Renal pelvis (tissue), 4 donors: ENCODE results near the gene MYLK3. TPM values are rescaled to one million over a fixed set of nuclear protein-coding genes. Genes with fewer than 3 reads are reported as not detected.

Source experiments
- DNase-seq: peaks from one replicate; pipeline ENCODE4 v3.0.0-alpha.2; 2013
- polyA plus RNA-seq, 3 donors: library from polyadenylated mRNA; unstranded; fragments of 120-200 nt; gene quantifications; one replicate each; pipeline ENCODE4 v1.2.1, GENCODE V29; 2013; ENCODE audit not compliant: insufficient read length in 3 of 3

MYLK3 gene
- polyA plus RNA-seq, 3 donors: 0.67 to 1.8 (median 1.0) TPM

DNA sequence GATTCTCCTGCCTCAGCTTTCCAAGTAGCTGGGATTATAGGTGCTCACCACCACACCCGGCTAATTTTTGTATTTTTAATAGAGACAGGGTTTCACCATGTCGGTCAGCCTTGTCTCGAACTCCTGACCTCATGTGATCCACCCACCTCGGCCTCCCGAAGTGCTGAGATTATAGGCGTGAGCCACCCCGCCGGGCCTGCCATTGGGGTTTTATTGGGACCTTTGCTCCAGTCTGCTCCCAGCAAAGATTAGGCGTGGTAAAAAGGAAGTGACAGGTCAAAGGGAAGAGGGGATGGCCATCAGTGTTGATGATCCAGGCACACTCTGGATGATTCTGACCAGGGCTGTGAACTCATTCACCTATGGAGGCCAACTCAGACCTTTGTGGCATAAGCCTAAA is 20.5 kb downstream of the MYLK3 start:
- DNase-seq: no peak

DNA sequence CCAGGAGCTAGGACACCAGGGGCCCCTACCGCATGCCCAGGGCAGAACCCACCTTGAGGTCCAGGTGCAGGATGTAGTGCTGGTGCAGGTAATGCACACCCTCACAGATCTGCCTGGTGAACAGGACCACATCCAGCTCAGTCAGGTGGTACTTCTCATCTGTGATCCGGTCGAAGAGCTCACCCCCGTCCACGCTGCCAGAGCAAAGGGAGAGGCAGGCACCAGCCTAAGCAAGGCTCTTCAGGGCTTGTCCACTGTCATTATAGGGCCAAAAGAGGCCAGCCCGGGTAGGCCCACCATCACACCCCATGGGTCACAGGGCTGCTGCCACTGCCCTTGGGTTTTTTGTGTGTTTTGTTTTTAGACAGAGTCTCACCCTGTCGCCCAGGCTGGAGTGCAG is 21.0 kb downstream of the MYLK3 start:
- no peak for DNase-seq

DNA sequence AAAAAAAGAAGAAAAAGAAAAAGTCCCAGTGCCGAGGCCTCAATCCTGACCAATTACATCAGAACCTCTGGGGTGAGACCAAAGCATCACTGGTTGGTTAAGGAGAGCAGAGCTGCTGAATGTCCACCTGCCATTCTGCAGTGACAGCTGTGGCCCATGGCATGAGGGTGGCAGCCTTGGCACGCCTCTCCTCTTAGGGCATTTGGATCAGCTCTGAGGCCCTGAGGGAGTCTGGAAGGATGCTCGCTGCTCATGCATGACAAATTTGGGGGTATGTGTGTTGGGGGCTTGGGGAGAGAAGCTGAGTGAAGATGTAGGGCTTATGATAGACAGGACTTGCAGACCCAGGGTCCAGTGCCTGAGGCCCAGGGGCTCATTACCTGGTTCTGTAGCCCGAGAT is 26.3 kb downstream of the MYLK3 start:
- no peak for DNase-seq

GRCh38 chr16:46720619-46721018 is 27.5 kb downstream of the MYLK3 start:
- DNase-seq: no peak

GRCh38 chr16:46719528-46719927 is 28.6 kb downstream of the MYLK3 start:
- DNase-seq: no peak

GRCh38 chr16:46718214-46718613 is 29.9 kb downstream of the MYLK3 start:
- no peak for DNase-seq

- no peak for DNase-seq
These were observed 30.5 kb downstream of the MYLK3 start for GRCh38 chr16:46717692-46718091.

GRCh38 chr16:46715769-46716305 is 32.3 kb downstream of the MYLK3 start:
- no peak for DNase-seq

DNA sequence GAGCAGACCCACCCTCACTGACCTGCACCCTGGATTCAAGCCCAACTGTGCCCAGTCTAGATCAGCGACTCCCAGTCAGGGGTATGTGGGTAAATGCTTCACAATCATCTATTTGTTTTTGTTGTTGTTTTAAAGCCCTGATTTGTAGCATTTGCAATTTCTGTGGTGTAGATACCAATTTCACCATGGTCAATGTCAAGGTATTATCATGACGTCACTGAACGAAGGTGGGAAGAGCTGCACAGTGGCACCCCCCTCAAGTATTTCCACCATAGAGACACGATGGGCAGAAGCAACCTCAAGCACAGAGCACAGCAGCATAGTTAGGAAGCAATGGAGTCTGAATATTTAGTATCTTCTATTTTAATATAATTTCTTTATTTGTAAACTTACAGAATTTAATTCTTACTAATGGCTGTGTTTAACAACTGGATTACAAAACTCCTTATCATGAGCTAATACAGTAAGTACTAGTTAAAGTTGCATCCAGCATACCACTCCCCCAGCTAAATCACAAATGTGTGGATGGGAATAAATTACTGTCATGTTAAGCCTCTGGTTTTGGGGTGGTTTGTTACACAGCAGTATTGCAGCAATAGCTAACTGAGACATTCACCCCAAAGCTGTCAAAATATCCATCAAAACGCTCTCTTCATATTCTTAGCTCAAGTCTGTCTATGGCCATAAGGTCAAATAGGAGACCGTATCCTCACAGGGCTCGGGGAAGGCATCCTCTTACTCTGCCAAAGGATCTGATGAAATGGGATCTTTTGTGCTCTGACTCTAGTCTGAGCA is 33.1 kb downstream of the MYLK3 start:
- no peak for DNase-seq

DNA sequence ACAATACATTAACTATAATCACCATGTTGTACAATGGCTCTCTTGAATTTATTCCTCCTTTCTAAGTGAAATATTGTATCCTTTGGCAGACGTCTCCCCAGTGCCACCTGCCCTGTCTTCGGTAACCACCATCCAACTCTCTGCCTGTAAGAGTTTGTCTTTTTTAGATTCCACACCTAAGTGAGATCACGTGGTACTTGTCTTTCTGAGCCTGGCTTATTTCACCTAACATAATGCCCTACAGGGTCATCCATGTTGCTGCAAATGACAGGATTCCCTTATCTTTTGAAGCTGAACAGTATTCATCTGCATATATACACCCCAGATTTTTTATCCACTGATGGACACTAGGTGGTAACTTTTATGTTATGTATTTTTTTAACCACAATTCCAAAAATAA is 34.5 kb downstream of the MYLK3 start:
- DNase-seq: no peak

GRCh38 chr16:46712911-46713310 is 35.2 kb downstream of the MYLK3 start:
- no peak for DNase-seq

DNA sequence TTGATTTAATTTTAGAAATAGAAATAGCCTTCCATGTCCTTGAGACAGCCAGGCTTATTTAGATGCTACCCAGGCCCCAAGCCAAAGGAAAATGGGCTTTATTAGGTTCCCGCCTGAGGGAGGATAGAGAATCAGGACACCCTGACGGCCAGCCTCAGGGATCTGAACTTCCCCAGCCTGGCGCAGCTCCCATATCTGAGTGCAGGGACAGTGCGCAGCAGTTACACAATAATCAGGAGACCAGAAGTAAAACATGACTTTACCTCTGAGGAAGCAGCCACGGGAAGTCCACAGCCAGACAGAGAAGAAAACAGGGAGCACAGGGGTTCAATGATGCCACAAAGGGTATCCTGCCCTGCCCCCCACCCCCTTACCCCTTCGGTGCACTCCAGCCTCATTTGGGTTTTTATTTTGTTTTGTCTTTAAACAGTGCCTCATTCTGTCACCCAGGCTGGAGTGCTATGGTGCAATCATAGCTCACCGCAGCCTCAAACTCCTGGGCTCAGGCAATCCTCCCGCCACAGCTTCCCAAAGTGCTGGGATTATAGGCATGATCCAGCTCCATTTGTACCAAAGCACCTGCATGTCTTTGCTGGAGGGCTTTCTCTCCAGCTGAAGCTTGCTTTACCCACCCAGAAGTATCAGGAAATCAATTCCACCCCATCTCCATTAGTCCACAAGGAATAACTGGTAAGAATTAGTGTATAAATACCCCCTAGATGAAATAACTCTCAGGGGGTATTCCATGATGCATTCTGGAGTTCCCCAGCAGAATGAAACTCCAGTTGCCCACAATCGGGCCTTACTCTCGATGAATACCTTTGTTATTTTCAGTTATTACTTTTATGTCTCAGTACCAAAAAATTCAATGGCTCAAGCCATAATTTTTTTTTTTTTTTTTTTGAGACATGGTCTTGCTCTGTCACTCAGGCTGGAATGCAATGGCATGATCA is 36.8 kb downstream of the MYLK3 start:
- DNase-seq: no peak

DNA sequence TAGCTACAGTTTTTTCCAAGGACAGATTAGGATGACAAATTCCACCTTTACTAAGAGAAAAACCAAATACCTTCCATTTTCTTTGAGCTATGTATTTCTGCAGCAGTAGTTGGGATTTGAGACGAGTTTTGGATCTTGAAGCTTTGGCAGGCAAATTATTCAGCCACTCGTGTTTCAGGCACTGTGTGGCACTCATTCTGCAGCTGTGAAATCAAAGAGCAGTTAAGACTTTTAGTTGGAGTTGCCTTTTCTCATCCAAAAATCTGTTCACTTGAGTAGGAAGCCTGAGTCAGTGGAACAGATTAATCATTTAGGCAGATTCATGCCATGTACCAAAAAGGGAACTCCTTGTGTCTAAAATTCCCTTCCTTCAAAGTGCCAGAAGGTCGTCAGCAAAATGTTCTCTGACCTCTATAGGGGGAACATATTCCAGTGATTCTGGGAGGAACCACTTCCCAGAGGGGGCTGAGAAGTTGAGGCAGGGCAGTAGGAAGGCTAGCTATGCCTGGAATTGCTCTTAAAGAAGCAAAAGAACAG is 38.6 kb downstream of the MYLK3 start:
- DNase-seq: no peak

DNA sequence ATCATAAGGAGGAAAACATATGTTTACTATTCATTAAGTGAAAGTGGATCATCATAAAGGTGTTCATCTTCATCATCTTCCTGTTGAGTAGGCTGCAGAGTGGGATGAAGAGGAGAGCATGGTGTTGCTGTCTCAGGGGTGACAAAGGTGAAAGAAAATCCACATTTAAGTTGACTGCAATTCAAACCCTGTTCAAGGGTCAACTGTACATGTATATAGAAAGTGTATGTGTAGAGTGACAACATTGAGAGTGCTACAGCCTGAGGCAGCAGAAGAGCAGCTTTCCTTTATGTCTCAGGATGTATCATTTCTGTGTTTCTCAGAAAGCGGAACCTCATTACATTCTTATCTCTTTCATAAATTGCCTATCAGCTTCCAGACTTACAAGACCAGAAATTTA is 41.5 kb downstream of the MYLK3 start:
- DNase-seq: no peak

DNA sequence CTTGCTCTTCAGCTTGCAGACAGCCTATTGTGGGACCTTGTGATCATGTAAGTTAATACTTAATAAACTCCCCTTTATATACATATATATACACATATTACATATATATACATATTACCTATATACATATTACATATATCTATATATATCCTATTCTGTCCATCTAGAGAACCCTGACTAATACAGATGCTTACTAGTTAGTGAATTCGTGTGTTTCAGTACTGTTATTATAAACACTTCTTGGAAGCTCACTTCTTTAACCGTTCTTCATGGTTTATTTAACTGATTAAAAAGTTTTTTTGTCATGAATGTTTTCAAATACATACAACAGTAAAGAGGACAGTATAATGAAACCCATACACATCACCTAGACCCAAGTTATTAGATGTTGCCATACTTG is 46.1 kb downstream of the MYLK3 start:
- no peak for DNase-seq

GRCh38 chr16:46701615-46702014 is 46.5 kb downstream of the MYLK3 start:
- DNase-seq: no peak

DNA sequence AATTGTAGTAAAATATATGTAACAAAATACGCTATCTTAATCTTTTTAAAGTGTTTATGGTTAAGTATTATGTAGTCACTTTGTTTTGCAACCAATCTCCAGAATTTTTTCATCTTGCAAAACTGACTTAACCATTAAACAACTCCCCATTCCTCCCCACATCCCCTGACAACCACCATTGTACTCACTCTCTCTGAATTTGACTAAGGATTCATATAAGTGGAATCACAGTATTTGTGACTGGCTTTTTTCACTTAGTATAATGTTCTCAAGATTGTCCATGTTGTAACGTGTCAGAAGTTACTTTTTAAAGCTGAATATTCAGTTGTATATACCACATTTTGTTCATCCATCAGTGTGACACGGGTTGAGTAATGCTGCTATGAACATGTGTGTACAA is 48.1 kb downstream of the MYLK3 start:
- DNase-seq: no peak

DNA sequence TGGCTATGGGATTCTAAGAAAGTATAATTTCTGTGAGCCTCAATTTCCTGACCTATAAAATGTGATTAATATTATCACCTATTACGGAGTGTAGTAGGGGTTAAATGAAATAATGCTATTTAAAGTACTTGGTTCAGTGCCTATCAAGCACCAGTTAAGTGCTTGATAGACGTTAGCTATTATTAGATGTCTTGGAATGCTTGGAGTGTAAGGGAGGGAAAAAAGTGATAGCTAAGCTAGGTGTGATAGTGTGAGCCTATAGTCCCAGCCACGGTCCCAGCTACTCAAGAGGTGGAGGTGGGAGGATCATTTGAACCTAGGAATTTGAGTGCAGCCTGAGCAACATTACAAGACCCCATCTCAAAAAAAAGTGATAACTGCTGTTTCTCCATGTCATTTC is 51.2 kb downstream of the MYLK3 start:
- DNase-seq: no peak

GRCh38 chr16:46695937-46696336 is 52.2 kb downstream of the MYLK3 start:
- DNase-seq: no peak

DNA sequence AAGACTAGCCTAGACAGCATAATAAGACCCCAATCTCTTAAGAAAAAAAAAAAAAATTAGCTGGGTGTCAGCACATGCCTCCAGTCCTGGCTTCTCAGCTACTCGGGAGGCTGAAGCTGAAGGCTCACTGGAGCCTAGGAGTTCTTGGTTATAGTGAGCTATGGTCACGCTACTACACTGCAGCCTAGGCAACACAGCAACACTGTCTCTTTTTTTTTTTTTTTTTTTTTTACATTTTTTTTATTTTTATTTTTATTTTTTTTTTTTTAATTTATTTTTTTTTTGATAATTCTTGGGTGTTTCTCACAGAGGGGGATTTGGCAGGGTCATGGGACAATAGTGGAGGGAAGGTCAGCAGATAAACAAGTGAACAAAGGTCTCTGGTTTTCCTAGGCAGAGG is 54.5 kb downstream of the MYLK3 start:
- DNase-seq: no peak

DNA sequence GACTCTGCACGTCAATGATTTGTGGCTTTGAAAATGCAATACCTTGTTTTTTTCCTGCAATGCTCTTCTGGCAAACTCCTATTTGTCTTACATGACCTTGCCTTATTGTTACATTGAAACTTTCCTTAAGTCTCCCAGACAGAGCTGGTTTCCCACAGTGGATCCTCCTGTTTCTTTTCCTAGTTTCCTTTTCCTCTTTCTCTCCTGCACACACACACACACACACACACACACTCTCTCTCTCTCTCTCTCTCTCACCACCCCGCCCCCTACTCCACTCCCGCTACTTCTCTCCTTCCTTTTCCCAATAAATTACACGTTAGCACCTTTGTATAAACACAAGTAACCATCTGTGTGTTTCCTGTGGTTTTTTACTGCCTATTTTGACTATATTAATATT is 56.4 kb downstream of the MYLK3 start:
- DNase-seq: no peak
